ENCODE data around the gene EIF3J.

Gene EIF3J

GRCh38 chr15:44595656-44596510, 58.9 kb downstream of the EIF3J start:
- no peak for DNase-seq

GRCh38 chr15:44596511-44597010, 59.6 kb downstream of the EIF3J start:
- no peak for DNase-seq

- no peak for DNase-seq
Observed at GRCh38 chr15:44598066-44598465, 61.1 kb downstream of the EIF3J start.

- no peak for DNase-seq
Observed at GRCh38 chr15:44598892-44599291, 61.9 kb downstream of the EIF3J start.

- no peak for DNase-seq
Observed at GRCh38 chr15:44603126-44603525, 66.2 kb downstream of the EIF3J start.

- no peak for DNase-seq
Observed at GRCh38 chr15:44606740-44607139, 69.8 kb downstream of the EIF3J start.
